ACC112 (cell line): Measurements from ENCODE around the gene SAYSD1.

Experiments
- H2AFZ ChIP-seq: fragments of 200-600 bp; sonication (generic); one replicate; pipeline ENCODE4 v1.6.0; 2017; ENCODE audit warnings: antibody characterized with exemption, low read length; ENCODE audit not compliant: unreplicated experiment
- H3K27ac ChIP-seq: fragments of 200-600 bp; sonication (generic); 2 replicates; pipeline ENCODE4 v1.5.1; 2014; ENCODE audit warnings: low read depth, mild to moderate bottlenecking, antibody characterized with exemption, low read length, moderate library complexity
- H3K27me3 ChIP-seq: fragments of 200-600 bp; sonication (generic); 2 replicates; pipeline ENCODE4 v1.6.1; 2014; ENCODE audit warnings: mild to moderate bottlenecking, antibody characterized with exemption, low read length, moderate library complexity, mixed read lengths; ENCODE audit not compliant: insufficient read depth
- H3K36me3 ChIP-seq: fragments of 200-600 bp; sonication (generic); 2 replicates; pipeline ENCODE4 v1.6.1; 2016; ENCODE audit warnings: mild to moderate bottlenecking, antibody characterized with exemption, low read length, moderate library complexity, mixed read lengths; ENCODE audit not compliant: insufficient read depth
- H3K4me1 ChIP-seq: fragments of 200-600 bp; sonication (generic); one replicate; pipeline ENCODE4 v1.6.1; 2016; ENCODE audit warnings: low read length, mixed read lengths; ENCODE audit not compliant: insufficient read depth, unreplicated experiment, control insufficient read depth
- H3K4me3 ChIP-seq: fragments of 200-600 bp; sonication (generic); 2 replicates; pipeline ENCODE4 v1.5.1; 2014; ENCODE audit warnings: mild to moderate bottlenecking, low read depth, low read length
- H3K79me2 ChIP-seq: fragments of 200-600 bp; sonication (generic); one replicate; pipeline ENCODE4 v1.6.0; 2016; ENCODE audit warnings: low read length; ENCODE audit not compliant: control insufficient read depth, unreplicated experiment, insufficient read depth

The SAYSD1 gene

DNA sequence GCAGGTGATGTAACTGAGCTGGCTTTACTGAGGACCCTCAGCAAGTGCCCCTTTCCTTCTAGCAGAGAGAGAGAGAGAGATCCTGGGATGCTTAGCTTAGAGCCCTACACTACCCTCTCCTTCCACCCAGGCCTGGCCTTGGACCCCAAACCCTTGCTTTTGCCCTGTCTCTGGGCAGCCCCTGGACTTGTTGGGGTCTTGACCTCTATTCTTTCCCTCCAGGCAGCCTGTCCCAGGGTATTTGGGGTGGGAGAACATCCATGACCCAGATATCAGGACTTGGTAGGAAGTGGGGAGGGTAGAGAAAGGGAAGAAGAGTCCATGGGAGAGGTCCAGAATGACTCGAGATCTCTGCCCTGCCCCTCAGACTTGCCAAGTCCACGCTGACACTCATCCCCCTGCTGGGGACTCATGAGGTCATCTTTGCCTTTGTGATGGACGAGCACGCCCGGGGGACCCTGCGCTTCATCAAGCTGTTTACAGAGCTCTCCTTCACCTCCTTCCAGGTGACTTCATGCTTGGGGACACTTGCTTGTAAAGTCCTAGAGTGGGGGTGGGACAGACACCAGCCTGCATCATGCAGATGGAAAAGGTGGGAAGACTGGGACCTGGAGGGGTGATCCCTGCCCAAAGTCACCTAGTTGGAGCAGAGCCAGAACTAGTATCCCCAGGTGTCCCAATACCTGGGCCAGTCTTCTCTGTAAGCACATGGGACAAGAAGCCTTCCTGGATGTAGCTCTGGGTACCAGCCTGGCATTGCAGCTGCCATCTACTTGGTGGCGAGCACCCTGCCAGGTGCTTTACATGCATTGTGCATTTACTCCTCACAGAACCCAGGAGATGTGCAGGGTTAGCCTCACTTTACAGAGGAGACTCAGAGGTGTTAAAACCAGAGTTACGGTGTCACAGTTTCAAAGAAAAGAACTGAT lies 35.5 kb downstream of the SAYSD1 start:
- Histone ChIP-seq H3K27ac (no peak overlapping the region), H3K79me2 (no peaks in the 10 kb centered on the region), H3K4me1 (no peaks in the 10 kb centered on the region), H3K4me3 (no peak overlapping the region), H3K27me3 (peaks cover 45% of the 10 kb centered on the region), H3K36me3 (no peaks in the 10 kb centered on the region), H2AFZ (no peak overlapping the region)

DNA sequence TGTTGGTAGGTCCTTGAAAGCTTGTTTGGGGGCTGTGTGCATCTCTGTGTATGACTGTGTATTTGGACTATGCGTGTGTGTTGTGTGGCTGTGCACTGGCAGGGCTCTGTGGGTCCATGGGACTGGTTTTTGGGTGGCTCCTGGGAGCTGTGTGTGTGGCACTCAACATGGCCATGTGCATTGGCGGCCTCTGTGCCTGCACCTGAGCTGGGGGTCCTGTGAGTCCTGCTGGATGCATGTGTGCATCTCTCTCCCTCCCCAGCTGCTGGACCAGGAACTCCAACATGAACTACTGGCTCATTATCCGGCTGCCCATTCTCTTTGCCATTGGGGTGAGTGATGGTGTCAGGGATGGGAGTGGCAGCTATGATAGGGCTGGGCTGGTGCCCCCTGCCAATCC lies 36.3 kb downstream of the SAYSD1 start:
- Histone ChIP-seq H3K36me3 (no peaks in the 10 kb centered on the region), H2AFZ (no peak overlapping the region), H3K27ac (no peak overlapping the region), H3K4me3 (no peak overlapping the region), H3K79me2 (no peaks in the 10 kb centered on the region), H3K27me3 (peaks cover 44% of the 10 kb centered on the region), H3K4me1 (no peaks in the 10 kb centered on the region)

GRCh38 chr6:39077882-39078594 lies 36.9 kb downstream of the SAYSD1 start:
- no peak overlapping the region for H2AFZ ChIP-seq
- no peaks in the 10 kb centered on the region for H3K79me2 ChIP-seq
- no peaks in the 10 kb centered on the region for H3K4me1 ChIP-seq
- H3K27ac ChIP-seq: no peak overlapping the region
- H3K4me3 ChIP-seq: no peak overlapping the region
- H3K36me3 ChIP-seq: no peaks in the 10 kb centered on the region
- H3K27me3 ChIP-seq: peaks cover 44% of the 10 kb centered on the region

DNA sequence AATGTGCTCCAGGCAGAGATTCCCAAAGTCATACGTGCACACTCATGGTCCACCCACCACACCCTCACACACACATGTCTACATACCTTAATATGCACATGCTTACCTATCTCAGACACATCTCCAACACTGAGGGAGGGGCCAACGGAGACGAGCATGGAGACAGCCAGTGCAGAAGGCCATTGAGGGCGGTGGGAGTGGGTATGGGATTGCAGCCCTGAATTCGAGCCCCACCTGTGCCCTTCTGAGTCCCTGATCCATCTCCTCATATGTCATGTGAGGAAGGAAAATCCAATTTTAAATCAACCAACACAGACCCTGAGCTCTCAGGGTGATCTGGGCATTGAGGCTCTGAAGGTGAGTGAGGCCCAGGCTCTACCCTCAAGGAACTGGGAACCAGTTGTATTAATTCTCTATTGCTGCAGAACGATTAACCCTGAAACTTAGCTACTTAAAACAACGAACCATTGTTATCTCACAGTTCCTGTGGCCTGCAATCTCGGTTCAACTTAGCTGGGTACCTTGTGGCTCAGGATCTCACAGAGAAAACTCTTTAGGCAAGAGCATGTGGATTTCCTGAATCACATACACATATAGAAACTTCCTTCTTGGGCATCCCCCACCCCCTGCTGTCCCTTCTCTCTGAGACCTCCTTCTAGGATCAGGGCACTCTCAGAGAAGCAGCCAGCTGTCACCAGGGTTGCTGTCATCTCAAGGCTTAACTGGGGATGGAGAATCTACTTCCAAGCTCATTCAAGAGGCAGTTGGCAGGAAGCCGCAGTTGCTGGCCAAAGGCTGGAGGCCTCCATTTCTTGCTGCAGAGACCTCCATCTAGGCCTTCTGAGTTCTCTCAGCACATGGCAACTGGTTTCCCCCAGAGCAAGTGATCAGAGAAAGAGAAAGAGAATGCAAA lies 38.1 kb downstream of the SAYSD1 start:
- H3K79me2 ChIP-seq: no peaks in the 10 kb centered on the region
- H3K27me3 ChIP-seq: peaks cover 45% of the 10 kb centered on the region
- no peaks in the 10 kb centered on the region for H3K4me1 ChIP-seq
- H2AFZ ChIP-seq: no peak overlapping the region
- no peak overlapping the region for H3K4me3 ChIP-seq
- H3K36me3 ChIP-seq: no peaks in the 10 kb centered on the region
- H3K27ac ChIP-seq: no peak overlapping the region

- H3K27me3 ChIP-seq: peaks cover 43% of the 10 kb centered on the region
- H3K27ac ChIP-seq: no peak overlapping the region
- H3K4me1 ChIP-seq: no peaks in the 10 kb centered on the region
- H3K4me3 ChIP-seq: no peak overlapping the region
- H3K36me3 ChIP-seq: no peaks in the 10 kb centered on the region
- H2AFZ ChIP-seq: no peak overlapping the region
- no peaks in the 10 kb centered on the region for H3K79me2 ChIP-seq
Observed at GRCh38 chr6:39075807-39076622, 39.0 kb downstream of the SAYSD1 start.

DNA sequence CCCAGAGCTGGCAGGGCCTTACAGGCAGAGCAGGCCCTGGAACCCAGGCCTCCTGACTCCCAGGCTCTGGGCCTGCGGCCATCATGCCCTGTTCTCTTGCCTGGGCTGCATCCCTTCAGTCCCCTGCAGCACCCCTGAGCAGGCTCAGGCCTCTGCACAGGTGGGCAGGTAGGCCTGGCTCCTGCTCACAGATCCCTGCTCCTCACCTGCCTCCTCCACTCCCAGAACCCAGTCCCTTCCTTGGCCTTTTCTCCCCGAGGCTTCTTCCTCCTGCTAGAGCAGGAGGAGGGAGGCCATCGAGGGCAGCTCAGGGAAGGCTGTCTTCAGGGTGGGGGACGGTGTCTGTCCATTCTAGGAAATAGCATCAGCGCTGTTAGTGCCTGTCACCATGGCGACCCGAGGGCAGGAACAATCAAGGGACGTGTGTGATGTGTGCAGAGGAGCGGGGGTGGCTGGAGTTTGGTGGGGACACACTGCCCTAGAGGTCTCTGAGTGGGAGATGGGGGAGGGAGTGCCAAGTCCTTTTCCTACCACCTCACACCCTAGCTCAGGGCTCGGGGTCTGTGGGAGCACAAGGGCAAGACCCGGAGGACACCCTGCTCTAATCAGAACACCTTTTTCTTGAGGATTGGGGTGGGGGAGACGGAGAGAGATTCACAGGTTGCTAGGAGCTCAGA lies 39.8 kb downstream of the SAYSD1 start:
- H3K4me1 ChIP-seq: no peaks in the 10 kb centered on the region
- no peak overlapping the region for H2AFZ ChIP-seq
- H3K27me3 ChIP-seq: peaks cover 44% of the 10 kb centered on the region
- H3K79me2 ChIP-seq: no peaks in the 10 kb centered on the region
- H3K27ac ChIP-seq: no peak overlapping the region
- H3K36me3 ChIP-seq: no peaks in the 10 kb centered on the region
- H3K4me3 ChIP-seq: no peak overlapping the region

DNA sequence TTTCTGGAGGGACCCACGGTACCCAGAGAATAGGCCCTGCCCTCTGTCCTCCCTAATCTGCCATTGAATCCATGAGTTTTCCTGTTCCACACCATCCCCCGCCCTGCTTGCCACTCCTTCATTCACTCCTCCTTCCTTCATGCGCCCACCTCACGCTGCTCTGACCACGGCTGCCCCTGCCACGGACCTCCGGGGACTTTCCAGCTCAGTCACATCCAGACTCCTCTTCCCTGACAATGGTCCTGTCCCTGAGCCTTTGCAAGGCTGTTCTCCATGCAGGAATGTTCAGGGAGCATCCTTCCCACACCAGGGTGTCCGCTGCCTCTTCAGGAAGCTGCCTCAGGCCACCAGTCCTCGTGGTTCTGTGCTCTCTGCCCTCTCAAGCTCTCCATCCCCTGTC lies 40.5 kb downstream of the SAYSD1 start:
- Histone ChIP-seq H3K79me2 (no peaks in the 10 kb centered on the region), H3K4me3 (no peak overlapping the region), H2AFZ (no peak overlapping the region), H3K36me3 (no peaks in the 10 kb centered on the region), H3K27me3 (peaks cover 49% of the 10 kb centered on the region), H3K27ac (no peak overlapping the region), H3K4me1 (no peaks in the 10 kb centered on the region)

- Histone ChIP-seq H3K27ac (no peak overlapping the region), H3K36me3 (no peaks in the 10 kb centered on the region), H2AFZ (no peak overlapping the region), H3K27me3 (peaks cover 53% of the 10 kb centered on the region), H3K4me3 (no peak overlapping the region), H3K4me1 (no peaks in the 10 kb centered on the region), H3K79me2 (no peaks in the 10 kb centered on the region)
Observed at GRCh38 chr6:39073471-39074355, 41.3 kb downstream of the SAYSD1 start.

DNA sequence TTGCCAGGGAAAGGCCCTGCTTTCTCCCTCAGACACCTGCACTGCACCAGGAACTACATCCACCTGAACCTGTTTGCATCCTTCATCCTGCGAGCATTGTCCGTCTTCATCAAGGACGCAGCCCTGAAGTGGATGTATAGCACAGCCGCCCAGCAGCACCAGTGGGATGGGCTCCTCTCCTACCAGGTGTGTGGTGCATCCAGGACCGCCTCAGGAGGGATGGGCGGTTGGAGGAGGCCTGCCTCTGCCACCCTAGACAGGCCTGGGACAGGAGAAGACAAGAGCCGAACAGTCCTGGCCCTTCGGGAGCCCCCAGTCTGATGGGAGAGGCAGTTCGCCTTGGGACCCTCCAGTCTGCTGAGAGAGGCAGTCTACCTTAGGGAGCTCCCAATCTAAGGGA lies 42.2 kb downstream of the SAYSD1 start:
- Histone ChIP-seq H3K79me2 (no peaks in the 10 kb centered on the region), H3K27me3 (peaks cover 58% of the 10 kb centered on the region), H3K4me3 (no peak overlapping the region), H3K36me3 (no peaks in the 10 kb centered on the region), H3K27ac (no peak overlapping the region), H2AFZ (no peak overlapping the region), H3K4me1 (no peaks in the 10 kb centered on the region)
